Activated naive CD4-positive, alpha-beta T cell treated with anti-CD3 and anti-CD28 coated beads, Interleukin-2, amount 50 U/mL, for 16 hours (primary cell): ENCODE data around the gene UBE2Q1.

Source experiments
- DNase-seq: peaks from one replicate; pipeline ENCODE4 v3.0.0-alpha.2; 2020

Gene UBE2Q1

GRCh38 chr1:154501423-154502065, 56.9 kb downstream of the UBE2Q1 start:
- no peak for DNase-seq

- DNase-seq, result no peak
These were observed 57.9 kb downstream of the UBE2Q1 start for GRCh38 chr1:154500533-154500932.

- no peak for DNase-seq
These were observed 59.0 kb downstream of the UBE2Q1 start for GRCh38 chr1:154499446-154499845.
